Non-pigmented ciliary epithelial cell (primary cell): ENCODE data around the gene PREX1.

Source experiments
- DNase-seq: peaks from one replicate; pipeline ENCODE4 v3.0.0-alpha.2; 2010; ENCODE audit warnings: low read depth

PREX1 gene

GRCh38 chr20:48620507-48621375 lies 207.1 kb downstream of the PREX1 start:
- peak; percentile 32 for DNase-seq

GRCh38 chr20:48620154-48620506 lies 207.7 kb downstream of the PREX1 start:
- DNase-seq, result no peak

GRCh38 chr20:48619126-48620101 lies 208.4 kb downstream of the PREX1 start:
- no peak for DNase-seq

- DNase-seq, result no peak
These were observed 209.2 kb downstream of the PREX1 start for GRCh38 chr20:48618631-48619030.

- DNase-seq, result no peak
These were observed 209.7 kb downstream of the PREX1 start for GRCh38 chr20:48618052-48618451.

- no peak for DNase-seq
These were observed 210.3 kb downstream of the PREX1 start for GRCh38 chr20:48617481-48617880.

- no peak for DNase-seq
These were observed 211.3 kb downstream of the PREX1 start for GRCh38 chr20:48616481-48616880.

GRCh38 chr20:48615871-48616270 lies 211.9 kb downstream of the PREX1 start:
- DNase-seq, result no peak

GRCh38 chr20:48614593-48615274 lies 213.1 kb downstream of the PREX1 start:
- no peak for DNase-seq

- DNase-seq, result no peak
These were observed 213.9 kb downstream of the PREX1 start for GRCh38 chr20:48613926-48614325.

GRCh38 chr20:48612335-48612734 lies 215.5 kb downstream of the PREX1 start:
- no peak for DNase-seq

- DNase-seq, result no peak
These were observed 216.8 kb downstream of the PREX1 start for GRCh38 chr20:48610996-48611395.

- no peak for DNase-seq
These were observed 218.3 kb downstream of the PREX1 start for GRCh38 chr20:48609491-48609978.

- DNase-seq, result no peak
These were observed 219.0 kb downstream of the PREX1 start for GRCh38 chr20:48608756-48609155.

GRCh38 chr20:48607544-48607865 lies 220.3 kb downstream of the PREX1 start:
- DNase-seq, result no peak

GRCh38 chr20:48606841-48607543 lies 220.8 kb downstream of the PREX1 start:
- DNase-seq, result no peak

GRCh38 chr20:48606172-48606840 lies 221.5 kb downstream of the PREX1 start:
- no peak for DNase-seq

GRCh38 chr20:48605364-48606171 lies 222.2 kb downstream of the PREX1 start:
- no peak for DNase-seq

- DNase-seq, result no peak
These were observed 222.9 kb downstream of the PREX1 start for GRCh38 chr20:48604936-48605335.

- DNase-seq, result no peak
These were observed 223.4 kb downstream of the PREX1 start for GRCh38 chr20:48604426-48604825.
